ENCODE results near the gene LYRM4.
A peak's percentile ranks its signal among the peaks of the same experiment; 100 is the strongest.

LYRM4 gene

DNA sequence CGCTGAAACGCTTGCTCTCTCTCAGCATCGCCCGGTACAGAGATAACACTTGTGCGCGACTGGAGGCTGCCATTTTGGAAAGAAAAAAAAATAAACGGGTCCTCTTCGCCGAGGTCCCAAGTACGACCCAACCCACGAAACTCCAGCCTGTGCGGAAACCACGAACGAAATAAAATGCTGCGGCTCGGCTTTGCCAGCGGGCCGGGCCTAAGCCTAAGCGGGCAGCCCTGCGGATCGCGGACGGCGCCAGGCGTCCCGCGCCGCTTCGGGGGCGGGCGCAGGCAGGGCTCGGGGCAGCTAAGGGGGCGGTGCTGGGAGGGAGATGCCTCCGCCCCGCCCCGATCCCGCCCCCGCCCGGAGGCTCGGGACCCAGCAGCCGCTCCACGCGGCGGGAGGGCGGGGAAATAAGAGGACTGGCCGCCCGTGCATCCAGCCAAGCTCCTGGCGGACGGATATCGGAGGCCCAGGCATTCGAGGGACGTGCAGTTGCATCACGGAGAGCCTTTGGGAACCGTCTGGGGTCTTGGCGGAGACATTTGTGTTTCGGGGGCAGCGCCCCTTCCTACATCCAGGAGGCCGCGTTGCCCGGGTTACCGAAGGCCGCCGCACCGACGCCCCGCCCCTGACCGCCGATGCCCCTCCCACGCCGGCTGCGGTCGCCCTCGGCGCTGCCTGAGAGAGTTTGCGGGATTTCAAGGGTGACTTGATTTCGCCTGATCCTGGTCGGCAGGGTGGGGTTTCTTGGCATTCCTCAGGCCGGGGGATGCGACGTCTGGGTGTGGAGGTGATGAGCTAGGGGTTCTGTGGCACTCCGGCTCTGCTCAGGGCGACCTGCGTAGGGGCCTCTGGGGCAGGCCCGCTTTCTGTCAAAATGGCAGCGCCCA is at the start of gene LYRM4, which contains the start of gene FARS2:
TSS of gene LYRM4 (minus strand) at position 290 of the 884 bp plus-strand sequence. CDS start at position 73, 217 bp downstream.
TSS of gene FARS2 (plus strand) at position 853 of the 884 bp plus-strand sequence.
- DNase-seq (ENCODE audit: insufficient read length, low spot score) (peak; percentile 83), FAIRE-seq (peak; percentile 91)

DNA sequence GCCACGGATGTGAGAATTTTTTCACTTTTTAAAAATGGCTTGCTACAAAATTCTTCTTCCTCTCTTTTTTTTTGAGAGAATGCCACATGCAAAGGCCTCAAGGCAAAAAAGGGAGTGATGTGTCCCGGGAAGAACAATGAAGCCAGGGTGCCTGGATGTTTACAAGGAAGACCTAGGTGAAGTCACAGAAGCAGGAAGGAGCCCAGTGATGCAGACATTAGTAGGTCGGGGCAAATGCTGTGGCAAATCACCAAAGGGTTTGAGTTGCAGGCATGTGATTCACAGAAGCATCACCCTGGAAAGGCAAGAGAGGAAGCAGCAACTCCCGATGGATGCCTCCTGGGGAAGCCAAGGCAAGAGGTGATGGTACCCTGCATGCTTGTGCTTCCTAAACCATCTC is 47.3 kb upstream of the LYRM4 start:
- no peak for FAIRE-seq
- DNase-seq (ENCODE audit: insufficient read length, low spot score): no peak

DNA sequence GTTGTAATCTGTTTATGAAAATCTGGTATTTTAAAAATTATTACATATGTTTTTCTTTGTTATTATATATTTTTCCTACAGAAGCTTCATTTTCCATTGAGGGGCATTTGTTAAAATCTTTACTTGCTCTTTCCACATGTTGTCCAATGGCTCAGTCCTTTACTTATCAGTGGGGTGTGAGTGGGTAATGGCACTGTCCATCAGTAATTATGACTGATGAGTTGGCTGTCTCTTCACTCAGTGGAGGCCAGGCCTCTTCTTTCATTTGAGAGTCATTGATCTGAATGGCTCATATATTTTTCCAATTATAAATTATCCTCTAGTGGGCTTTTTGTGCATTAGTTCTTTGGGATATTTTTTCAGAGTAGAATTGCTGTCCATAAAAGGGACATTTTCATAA is 46.3 kb upstream of the LYRM4 start:
- DNase-seq (ENCODE audit: insufficient read length, low spot score) (no peak), FAIRE-seq (no peak)

DNA sequence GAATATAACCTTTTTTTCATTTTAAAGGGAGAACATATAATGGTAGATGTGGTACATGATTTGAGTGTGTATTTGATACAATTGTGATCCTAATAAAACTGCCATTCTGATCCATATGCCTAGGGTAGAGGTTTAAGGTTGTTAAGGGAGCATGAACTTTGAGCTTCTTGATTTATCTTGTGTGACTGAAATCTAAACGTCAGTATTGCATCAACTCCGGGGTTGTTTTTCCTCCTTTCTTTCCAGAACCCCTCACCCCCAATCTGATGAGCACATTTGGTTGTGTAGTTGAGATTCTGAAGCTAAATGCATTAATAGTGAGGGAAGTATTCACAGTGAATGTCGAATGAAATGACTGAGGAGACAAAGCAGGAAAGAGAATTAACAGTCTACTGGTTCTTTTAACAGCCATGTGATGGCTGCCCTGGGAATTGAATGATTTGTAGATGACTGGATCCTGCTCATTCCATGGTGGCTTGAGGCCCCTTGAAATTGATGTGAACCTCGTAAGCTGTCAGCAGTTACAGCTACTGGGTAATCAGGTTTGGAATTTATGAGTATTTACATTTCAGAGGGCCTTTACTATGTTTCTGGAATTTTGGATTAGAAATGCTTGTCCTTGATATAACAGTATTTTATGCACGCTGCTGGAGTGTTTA is 45.3 kb upstream of the LYRM4 start:
- DNase-seq (ENCODE audit: insufficient read length, low spot score): no peak
- no peak for FAIRE-seq

DNA sequence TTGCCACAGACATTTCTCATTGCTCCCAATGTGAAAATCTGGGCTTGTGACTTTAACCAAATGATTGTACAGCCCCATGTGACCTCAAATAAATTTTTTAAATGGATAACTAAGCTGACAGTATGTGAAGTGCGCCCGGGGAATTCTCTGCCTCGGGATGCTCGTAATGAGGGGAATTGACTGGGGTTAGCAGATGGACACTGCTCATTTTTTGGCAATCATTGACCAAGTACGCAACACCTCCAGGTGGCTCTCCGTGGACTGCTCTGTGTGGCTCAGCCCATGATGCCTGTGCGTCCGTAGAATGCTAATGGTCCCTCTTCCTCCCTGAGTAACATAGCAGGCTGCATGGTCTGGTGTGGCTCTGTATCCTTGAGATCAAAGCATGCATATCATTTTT is 42.9 kb upstream of the LYRM4 start:
- DNase-seq (ENCODE audit: insufficient read length, low spot score): no peak
- FAIRE-seq: no peak

DNA sequence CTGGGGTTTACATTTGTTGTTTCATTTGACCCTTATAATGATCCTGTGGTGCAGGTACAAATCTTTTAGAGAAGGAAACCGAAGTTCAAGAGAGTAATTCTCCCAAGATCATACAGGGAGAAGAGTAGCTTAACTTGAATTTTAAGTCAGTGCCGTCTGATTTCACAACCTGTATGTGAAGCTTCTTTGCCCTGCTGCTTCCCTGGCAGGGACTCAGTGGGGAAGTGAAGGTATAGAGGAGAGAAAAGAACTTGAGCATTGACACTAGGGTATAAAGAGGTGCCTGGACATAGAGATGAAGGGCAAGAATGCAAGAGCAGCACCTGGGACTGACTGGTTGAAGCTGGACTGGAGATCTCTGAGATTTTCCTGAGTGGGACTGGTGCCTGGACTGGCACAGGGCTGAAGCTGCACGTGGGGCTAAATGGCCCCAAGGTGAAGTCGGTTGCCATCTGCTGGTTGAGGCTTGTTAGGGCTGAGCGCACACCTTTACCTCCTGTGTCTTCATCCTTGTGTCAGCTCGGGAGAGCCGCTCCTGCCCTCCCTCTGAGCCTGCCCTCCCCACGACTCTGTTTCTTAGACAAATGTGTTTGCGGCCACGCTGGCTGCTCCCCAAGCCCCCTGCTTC is 42.4 kb upstream of the LYRM4 start:
- DNase-seq (ENCODE audit: insufficient read length, low spot score) (no peak), FAIRE-seq (no peak)

DNA sequence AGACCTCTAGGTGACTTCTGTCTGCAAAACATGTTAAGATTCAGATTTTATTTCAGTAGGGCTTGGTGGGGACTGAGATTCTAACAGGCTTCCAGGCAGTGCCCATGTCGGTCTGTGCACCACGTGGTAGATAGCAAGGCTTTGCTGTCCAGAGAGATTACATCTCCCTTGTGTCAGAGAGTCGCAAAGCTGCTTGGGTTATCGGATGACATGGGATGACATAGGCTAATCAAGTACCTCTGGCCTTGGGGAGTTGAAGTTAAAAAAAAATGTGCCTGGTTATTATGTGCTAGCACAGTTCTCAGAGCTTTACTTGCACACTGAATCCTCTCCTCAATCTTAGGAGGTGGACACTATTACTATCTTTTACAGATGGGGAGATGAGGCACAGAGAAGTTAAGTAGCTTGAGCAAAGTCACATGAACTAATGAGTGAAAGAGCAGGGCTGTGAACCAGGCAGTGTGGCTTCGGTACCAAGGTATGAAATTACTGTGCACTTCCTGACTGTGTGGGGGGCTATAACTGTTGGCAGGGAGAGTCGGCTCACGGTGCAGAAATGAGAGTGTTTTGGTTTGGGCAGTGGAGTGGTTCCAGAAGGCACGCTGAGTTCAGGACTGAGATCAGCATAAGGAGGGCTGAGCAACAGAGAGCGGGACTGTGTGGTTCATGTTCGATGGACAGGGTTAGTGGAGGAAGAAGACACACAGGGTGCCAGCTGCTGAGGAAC is 41.6 kb upstream of the LYRM4 start:
- DNase-seq (ENCODE audit: insufficient read length, low spot score): no peak
- FAIRE-seq: no peak

DNA sequence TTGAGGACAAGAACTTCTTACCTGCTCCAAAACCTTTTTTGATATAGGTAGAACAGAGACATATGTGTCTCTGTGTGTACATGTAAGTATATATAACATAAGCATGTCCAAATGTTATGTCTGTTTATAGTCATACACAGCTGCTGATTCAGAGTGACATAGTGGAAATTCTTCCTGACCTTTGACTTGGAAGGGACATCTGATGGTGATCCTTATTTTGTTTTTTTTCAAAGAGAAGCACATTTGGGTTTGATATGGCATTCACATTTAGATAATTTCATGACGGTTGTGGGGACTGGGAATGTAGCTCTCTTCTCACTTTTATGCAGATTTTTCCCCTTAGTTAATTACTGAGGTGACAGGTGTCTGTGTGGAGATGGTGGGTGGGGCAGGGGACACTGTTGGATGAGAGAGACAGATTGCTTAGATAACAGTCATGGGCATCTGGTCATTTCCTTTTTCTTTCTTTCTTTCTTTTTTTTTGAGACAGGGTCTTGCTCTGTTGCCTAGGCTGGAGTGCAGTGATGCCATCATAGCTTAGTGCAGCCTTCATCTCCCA is 39.5 kb upstream of the LYRM4 start:
- no peak for DNase-seq (ENCODE audit: insufficient read length, low spot score)
- FAIRE-seq: no peak

DNA sequence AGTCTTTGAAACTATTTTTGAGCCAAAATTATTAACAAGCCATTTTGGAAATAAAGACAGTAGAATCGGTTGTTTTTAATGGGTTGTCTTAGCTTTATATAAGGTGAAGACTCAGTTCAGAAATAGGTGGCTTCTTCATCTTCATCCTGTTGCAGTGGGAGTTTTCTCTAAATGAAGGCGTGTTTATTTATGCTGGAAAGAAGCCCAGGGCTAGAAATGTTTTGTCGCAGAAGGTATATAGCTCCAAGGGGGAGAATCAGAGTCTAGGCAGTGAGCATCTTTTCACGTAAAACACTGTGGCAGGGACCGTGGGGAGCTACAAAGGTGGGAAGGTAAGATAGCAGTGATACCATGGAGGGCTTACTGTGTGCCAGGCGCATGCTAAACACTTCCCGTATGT is 34.9 kb upstream of the LYRM4 start:
- DNase-seq (ENCODE audit: insufficient read length, low spot score) (no peak), FAIRE-seq (no peak)

DNA sequence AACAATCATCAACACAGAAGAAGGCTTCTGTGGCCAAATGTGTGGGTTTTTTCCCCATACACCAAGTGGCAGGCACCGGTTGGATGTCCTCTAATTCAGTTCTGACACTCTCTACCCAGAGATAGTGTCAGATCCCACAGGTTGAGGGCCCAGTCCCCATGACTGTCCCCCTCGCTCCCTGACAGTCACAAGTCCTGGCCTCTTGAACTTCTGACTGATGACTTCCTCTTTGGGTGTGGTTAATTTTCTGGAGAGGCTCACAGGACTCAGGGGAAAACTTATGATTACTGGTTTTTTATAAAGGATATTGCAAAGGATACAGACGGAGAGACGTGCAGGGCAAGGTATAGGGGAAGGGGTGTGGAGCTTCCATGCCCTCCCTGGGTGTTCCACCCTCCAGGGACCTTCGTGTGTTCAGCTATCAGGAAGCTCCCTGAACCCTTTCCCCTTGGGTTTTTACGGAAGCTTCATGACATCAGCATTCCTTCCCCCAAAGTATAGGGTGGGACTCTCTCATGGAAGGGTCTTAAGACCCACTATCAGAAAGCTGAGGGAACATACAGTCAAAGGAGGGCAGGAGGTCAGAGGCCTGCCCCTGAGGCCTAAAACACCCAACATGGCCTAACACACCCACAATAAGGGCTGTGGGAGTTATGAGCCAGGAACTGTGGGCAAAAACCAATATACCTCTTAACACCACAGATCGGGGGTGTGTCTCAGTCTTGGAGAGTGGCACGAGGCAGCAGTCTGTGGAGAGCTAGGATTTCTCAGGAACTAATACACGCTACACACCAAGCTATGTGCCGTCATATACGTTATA is 33.9 kb upstream of the LYRM4 start:
- FAIRE-seq: no peak
- DNase-seq (ENCODE audit: insufficient read length, low spot score): no peak

DNA sequence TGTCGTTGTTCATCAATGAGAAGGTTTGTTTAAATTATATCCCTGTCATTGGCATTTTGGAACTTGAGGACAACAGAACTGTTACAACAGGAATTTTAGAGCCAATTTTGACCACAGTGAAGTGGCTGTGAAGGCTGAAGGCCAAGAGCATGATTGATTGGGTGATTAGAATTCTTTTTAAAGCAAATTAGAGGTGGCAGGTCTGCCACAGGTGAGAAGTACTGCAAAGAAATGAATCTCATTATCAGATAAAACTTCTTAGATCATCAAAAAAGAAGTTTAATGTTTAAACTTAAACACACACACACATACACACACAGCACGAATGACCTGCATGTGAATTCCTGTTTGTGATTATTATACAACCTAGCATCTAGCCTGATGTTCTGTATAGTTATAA is 32.9 kb upstream of the LYRM4 start:
- FAIRE-seq: no peak

DNA sequence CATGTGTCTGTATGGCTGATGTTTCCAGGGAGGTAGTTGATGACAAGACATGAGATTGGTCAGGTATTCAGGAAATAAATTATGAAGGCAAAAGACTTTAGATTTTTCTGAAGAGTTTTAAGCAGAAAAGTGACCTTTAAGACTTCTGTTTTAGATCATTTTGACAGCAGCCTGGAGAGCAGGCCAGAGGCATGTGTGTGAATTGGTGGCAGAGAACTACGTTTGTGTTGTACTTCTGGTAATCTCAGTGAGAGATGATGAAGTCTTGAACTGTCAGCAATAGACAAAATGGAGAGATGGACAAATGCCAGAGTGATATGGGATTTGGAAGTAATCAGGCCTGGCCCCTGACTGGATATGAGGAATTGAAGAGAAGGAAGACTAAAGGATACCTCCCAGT is 31.4 kb upstream of the LYRM4 start:
- DNase-seq (ENCODE audit: insufficient read length, low spot score) (no peak), FAIRE-seq (no peak)

More for the DNA sequence above, 32.9 kb upstream of the LYRM4 start:
- no peak for DNase-seq (ENCODE audit: insufficient read length, low spot score)

DNA sequence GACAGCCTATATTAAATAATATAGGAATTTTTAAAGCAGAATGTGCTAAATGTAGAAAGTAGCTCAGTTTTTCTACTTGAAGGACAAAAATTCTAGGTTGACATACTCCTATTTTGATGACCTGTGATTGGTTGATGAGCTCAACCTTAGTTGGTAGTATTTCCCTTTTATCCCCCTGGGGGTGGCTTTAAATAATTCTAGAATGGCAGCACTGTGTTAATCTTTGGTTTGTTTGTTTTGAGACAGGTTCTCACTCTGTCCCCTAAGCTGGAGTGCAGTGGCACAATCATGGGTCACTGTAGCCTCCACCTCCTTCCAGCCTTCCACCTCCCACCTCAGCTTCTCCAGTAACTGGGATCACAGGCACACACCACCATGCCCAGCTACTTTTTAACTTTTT is 29.8 kb upstream of the LYRM4 start:
- no peak for FAIRE-seq
- no peak for DNase-seq (ENCODE audit: insufficient read length, low spot score)

DNA sequence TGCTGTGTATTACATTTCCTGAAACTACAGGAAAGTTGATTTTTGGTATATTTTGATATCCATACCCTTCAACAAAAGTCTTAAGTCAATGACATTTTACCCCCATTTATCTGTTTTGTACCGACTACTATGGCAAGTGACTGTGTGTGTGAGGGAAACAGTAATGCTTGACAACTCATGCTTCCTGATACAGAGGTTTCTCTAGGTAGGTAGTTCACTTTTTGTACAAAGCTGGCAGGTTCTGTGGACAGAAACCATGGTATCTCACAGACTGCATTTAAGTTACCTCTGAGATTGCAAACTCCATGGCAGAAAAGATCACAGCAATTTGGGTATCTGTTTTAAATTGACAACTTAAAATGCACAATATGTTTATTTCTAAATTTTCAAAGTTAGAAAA is 29.3 kb upstream of the LYRM4 start:
- no peak for FAIRE-seq
- DNase-seq (ENCODE audit: insufficient read length, low spot score): no peak

DNA sequence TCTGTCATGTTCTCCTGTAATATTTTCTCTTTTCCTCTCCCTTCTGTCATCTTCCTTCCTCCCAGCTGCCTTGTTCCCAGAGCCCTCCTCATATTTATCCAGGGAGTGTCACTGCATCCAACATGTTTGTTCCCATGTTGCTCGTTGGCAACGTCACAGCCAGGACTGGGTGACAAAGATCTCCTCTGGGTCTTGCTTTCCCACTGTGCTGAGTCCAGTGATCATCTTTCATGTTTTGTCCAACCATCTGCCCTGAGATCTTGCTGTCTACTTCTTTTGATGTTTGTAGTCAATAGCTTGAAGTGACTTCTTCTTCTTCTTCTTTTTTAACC is 27.2 kb upstream of the LYRM4 start:
- FAIRE-seq: no peak

DNA sequence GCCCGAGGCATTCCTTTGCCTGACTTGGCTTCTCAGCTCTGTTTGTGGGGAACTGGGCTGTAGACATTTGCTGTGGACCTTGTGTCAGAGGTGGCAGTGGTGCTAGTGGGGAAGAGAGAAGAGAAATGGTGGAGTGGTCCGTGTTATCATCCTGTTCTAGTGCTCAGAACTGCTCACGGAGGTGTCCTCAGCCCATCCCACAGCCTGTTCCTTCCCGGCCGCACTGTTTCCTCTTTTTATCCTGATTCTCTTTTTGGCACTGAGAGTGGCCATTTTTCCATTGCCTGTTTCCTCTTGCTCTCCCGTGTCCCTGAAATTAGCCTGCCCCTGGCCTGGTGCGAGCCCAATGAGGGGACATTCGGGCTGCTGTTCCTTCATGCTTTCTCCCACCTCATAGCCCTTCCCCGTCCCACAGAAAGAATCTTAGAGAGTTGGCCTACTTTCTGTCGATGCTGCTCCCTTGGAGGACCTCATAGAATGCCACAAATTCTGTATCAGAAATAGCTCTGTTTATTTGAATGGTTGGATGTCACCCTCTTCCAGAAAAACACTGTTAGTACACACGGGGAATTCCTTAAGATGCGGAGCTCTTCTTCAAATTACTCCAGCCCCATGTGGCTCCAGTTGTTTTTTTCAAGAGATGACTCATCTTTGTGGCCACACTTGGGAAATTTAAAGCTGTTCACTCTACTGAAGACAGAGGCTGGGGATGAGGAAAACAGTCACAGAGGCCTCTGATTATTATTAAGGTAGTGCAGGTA is 26.6 kb upstream of the LYRM4 start:
- no peak for FAIRE-seq
- peak; percentile 85 for DNase-seq (ENCODE audit: insufficient read length, low spot score)

More for the DNA sequence above, 27.2 kb upstream of the LYRM4 start:
- DNase-seq (ENCODE audit: insufficient read length, low spot score): no peak

DNA sequence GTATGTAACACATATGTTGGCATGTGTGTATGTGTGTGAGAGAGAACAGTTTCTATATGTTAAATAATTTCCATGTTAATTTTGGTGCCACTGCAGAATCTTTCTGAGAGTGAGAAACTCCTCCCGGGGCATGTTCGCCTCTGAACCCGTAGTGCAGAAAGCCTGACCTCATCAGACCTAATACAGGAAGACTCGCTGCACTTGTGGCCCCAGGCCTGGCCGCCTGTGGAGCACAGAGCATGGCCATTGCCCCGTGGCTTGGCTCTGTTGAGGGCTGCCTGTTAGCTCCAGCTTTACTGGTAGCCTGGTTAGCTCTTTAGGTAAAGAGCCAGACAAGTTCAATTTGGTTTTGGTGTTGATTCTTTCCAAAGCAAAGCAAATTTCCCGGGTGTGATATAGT is 26.0 kb upstream of the LYRM4 start:
- DNase-seq (ENCODE audit: insufficient read length, low spot score) (no peak), FAIRE-seq (no peak)

DNA sequence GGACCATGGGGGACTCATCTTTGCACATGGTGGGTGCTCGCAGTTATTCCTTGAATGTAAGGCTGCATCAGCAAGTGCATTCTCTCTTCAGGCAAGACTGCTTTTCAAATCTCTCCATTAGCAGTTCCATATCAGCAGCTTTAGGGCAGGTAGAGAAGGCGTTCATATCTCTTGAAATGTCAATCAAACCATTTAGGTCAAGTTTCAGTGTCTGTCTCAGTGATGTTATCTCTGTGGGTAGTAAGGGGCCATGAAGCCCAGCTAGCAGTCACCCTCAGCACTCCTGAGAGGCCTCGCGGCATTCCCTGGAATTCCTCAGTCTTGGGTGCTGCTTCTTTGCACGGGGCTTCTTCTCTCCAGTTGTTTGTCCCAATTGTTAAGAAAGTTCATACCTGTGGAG is 24.8 kb upstream of the LYRM4 start:
- DNase-seq (ENCODE audit: insufficient read length, low spot score): no peak
- FAIRE-seq: no peak

DNA sequence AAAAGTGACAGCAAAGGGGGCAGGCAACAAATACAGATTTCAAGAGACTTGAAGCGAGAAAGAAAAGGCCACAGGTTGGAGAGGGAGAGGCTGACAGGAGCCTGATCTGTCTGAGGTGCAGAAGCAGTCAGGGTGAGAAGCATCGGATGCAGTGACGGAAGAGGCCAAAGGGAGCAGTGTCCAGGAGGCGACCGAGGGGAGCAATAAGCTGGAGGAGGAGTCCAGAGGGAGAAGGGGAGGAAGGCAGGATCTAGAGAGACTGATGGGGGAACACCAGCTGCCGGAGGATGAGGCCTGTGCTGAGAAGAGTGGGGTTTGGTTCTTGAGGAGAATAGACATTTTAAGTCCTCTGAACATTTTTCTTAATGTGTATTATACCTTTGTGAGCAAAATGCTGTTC is 24.3 kb upstream of the LYRM4 start:
- no peak for DNase-seq (ENCODE audit: insufficient read length, low spot score)
- FAIRE-seq: peak; percentile 26
